Right renal cortex interstitium (tissue), 3 donors: ENCODE measurements around the gene SAMD9L. TPM values are rescaled to one million over a fixed set of nuclear protein-coding genes. Genes with fewer than 3 reads are reported as not detected.
"Not testable (repeated sequence)": the region's sequence is repeated elsewhere in the genome, so short reads cannot be mapped to it uniquely, and the experiment has no call there.

Experiments used
- DNase-seq, 3 donors: peaks; one replicate each; pipeline ENCODE4 v3.0.0-alpha.2; 2013; ENCODE audit warnings: low read depth in 3 of 3, low spot score in 2 of 3
- polyA plus RNA-seq, 3 donors: library from polyadenylated mRNA; unstranded; fragments of 120-200 nt; gene quantifications; one replicate each; pipeline ENCODE4 v1.2.1, GENCODE V29; 2013; ENCODE audit not compliant: insufficient read length in 3 of 3

SAMD9L gene
- polyA plus RNA-seq, 3 donors: 2.5 to 4.5 (median 3.2) TPM

DNA sequence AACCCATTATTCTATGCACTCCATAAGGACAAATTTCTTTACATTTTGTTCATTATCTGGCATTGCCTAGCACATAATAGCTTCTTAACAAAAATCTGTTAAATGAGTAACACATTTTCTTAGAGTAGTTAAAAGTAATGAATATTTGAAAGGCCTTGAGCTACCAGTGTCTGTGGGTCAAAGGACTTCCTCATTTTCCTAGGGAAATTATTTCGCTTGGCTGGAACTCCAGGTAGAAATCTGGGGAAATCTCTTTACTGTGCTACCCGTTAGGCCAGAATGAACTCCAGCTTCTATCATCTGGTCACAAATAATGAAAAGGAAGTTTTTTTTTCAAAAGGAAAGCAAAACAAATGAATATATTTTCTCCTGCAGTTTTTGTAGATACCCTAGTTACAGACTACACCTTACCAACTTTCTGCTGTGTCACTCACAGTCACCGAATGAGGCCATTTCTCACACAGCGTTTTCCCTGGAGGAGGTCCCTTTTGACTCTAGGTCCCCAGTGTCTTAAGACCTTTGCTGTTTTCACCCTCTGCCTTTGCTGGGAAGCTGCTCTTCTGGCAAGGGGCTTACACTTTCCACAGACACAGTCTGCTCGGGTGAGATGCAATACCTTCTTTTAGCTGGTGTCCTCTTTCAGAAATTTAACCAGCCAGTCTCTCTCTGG, 1.6 kb downstream of the SAMD9L start:
- DNase-seq: no peak

DNA sequence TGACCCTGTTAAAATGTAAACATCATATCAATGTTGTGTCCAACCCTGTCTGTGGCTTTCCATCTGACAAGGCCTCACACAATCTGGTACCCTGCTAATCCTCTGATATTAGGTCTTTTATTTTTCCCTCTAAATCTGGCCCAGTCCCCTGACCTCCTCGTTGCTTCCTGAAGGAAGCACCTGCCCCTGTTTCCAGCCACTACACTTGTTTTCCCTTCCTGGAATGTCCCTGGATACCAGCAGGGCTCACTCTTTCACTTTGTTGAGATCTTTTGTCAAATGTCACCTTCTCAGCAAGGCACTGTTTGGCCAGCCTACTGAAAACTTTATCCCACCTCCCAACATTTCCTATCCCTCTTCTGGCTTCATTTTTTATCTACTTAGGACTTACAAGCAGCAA, 2.1 kb downstream of the SAMD9L start:
- no peak for DNase-seq

DNA sequence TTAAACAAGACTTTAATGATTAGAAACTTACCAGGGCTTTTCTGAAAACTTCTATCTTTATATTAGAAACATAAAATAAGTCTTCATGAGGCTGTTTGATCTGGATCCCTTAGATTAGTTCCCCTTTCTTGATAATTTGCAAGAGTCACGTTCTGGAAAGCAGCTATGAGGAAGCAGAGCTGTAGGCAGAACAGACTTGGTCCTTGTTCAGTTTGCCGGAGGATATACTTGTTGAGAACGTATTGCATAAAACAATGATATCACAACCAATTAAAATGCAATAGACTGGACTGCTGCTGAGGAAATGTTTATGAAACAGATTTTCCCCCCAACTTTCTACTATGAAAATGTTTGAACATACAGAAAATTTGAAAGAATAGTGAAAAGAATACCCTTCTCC, 2.8 kb downstream of the SAMD9L start:
- no peak for DNase-seq

DNA sequence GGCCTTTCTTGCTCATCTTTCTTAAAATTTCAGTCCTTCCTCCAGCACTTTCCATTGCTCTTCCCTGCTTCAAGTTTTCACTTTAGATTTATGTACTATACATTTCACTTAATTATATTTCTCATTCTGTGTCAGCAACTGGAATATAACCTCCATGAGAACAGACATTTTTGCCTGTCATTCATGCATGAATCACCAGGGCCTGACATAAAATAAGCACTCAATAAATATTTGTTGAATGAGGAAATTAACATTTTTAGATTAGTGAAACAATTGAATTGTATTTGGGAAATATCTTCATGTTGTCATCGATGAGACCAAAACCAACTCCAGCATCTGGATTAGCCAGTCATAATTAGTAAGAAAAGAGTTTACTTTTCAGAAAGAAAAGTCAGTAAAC, 6.1 kb downstream of the SAMD9L start:
- no peak for DNase-seq

DNA sequence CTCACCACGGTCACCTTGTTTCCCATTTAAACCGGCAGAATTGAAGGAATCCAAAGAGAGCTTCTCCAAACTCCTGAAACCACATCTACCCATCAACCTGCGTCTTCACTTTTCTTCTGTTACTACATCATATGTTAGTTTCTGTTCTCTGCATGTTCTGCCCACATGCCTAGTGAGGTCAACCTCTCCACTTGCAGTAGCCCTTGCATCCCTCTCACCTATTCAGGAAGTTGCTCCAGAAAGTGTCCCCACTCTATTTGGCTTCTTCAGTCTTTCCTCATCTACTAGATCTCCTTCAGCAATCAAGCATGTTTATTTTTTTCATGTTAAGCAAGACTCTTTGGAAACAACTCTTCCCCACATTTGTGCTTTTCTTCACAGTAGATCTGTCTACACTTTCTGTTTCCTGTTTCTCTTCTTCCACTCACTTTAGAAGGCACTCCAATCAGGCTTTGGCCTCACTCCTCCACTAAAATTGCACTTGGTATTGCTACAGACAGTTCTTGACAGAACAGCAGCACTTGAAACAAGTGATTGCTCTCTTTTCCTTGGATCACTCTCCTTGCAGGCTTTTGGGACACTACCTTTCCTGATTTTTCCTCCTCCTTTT, 7.5 kb downstream of the SAMD9L start:
- no peak for DNase-seq

DNA sequence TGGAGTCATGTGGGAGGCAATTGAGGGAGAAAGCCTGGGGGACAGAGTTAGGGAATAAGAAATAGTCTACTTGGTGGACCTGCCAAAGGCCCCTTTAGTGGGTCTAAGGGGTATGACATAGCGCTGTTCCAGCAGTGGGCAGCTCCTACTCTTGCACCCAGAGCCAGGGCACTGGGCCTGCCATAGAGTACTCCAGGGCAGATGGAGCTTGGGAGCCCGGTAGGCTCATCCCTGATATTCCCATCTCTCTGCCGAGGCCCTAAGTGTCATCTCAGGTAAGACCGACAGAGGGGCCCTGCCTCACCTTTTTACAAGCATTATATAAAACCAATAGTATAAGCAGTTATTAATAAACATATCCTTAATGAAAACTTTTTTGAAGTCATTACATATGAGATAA, 9.6 kb downstream of the SAMD9L start:
- DNase-seq: no peak

DNA sequence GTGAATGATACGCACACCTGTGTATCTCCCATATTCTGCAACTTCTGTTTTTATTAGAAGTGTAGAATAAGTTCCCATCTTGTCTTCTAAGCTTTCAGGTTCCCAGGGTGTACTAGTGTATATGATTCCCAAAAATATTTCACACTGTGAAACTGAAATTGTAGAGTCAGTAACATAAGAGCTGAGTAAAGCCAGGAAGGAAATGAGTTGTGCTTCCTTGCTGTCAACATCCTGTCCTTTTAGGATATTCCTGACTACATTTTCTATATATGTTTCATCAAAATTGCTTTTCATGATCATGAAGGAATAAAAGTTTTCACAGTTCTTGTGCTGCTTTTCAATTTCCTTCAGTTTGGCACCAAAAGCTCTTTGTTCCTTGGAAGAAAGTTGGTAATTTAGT, 15.2 kb downstream of the SAMD9L start:
- no peak for DNase-seq

DNA sequence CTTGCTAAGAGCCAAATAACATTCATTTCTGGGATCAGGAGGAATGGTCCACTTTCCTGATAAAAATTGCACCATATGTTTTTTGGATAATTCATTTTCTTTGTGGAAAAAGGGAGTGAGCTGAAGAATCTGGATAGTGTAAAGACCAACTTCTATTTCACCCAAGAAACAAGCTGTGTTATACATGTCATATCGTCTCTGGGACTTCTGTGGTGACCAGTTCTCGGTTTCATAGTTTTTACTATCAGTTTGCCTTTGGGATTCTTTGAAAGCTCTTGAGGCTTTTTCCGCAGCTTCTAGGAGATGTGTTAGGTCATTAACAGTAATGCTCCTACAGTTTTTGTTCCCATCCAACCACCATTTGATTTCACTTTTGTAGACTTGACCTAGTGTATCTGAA, 16.0 kb downstream of the SAMD9L start:
- DNase-seq: no peak

DNA sequence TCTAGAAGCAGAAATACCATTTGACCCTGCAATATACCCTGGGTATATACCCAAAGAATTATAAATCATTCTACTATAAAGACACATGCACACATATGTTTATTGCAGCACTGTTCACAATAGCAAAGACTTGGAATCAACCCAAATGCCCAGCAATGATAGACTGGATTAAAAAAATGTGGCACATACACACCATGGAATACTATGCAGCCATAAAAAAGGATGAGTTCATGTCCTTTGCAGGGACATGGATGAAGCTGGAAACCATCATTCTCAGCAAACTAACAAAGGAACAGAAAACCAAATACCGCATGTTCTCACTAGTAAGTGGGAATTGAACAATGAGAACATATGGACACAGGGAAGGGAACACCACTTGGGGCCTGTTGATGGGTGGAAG, 21.2 kb downstream of the SAMD9L start:
- not testable (repeated sequence) for DNase-seq

DNA sequence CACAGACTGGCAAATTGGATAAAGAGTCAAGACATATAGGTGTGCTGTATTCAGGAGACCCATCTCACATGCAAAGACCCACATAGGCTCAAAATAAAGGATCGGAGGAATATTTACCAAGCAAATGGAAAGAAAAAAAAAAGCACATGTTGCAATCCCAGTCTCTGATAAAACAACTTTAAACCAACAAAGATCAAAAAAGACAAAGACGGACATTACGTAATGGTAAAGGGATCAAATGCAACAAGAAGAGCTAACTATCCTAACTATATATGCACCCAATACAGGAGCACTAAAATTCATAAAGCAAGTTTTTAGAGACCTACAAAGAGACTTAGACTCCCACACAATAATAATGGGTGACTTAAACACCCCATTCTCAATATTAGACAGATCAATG, 24.7 kb downstream of the SAMD9L start:
- DNase-seq: not testable (repeated sequence)

DNA sequence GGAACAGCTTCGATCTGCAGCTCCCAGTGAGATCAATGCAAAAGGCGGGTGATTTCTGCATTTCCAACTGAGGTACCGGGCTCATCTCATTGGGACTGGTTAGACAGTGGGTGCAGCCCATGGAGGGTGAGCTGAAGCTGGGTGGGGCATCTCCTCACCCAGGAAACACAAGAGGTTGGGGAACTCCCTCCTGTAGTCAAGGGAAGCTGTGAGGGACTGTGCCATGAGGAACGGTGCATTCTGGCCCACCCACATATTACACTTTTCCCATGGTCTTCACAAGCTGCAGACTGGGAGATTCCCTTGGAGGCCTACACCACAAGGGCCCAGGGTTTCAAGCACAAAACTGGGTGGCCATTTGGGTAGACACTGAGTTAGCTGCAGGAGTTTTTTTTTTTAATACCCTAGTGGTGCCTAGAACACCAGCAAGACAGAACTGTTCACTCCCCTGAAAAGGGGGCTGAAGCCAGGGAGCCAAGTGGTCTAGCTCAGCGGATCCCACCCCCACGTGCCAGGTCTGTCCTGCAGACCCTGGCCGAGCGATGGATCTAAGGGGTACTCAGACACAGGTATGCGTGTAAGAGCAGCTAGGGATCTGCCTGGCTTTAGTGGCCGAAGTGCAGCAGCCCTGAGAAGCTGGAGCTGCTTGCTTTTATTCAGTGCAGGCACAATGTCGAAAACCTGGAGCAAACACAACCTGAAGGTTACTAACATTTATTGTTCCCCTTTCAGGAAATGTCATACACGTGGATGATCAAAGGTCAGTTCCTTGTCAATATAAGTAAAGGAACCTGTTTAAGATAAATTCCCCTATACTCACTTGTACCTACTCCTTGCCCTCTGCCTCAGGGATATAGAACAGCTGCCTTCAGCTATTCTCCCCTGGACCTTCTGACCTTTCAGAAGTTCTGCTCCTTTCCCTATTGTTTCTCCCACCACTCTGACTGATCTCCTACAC, 27.3 kb downstream of the SAMD9L start:
- DNase-seq: no peak

DNA sequence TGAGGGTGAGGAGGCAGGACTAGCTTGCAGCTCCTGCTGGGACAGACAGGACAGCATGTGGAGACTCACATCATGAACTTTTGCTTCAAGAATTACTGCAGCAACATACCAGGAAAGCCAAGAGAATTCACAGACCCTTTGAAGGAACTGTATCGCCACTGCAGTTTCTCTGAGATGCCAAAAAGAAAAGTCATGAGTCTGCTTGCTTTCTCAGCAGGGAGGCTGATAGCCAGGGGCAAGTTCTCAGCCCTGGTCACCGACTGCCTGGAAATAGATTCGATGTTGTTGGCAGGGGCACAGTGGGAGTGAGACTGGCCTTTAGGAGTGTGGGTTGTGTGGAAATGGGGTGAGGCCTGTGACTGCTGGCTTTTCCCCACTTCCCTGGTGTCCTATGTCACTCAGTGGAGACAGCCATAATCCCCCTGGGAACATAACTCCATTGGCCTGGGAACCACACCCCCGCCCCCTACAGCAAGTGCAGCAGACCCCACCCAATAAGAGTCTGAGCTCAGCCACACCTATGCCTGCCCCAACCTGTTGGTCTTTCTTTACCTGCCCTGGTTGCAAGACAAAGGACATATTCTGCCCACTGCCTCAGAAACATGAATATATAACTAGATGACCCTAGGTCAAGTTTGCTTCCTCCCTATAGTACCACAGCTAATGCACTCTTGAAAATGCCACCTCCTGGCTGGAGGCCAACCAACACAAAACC, 28.8 kb downstream of the SAMD9L start:
- no peak for DNase-seq

DNA sequence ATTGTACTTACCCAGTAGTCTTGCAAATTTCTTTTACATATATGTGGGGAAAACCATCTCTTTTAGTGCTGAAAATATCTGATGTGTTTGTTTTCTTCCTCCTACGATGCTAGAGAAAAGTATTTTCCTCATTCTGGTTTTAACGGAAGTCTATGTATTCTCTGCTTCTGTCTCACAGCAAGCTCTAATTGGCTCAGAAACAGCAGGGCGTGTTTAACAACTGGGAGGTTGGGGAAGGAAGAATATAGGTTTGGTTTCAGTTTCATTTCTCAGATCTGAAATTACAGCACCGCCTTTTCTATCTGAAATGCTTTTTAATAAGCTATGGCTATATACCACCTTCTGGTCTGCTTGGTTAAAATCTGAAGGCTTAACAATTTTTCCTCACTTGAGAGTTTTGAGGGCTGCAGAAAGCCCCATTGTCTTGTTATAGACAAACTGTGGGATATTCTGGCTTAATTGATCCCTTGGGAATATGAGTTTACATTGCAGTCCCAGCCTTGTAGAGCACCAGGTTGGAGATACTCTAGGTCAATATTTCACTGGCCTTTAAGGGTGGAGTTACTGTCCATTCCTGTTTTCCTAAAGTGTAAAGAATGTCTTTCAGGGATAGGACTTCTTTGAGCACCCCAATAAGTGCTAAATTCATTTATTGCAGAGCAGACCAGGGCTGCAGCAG, 30.2 kb downstream of the SAMD9L start, which contains the start of gene SAMD9:
SAMD9 (minus strand) TSS at position 128 of the 679 bp plus-strand sequence. CDS start 11,882 bp downstream, outside the sequence.
- peak; percentile 20 to 59 (median 47) for DNase-seq

DNA sequence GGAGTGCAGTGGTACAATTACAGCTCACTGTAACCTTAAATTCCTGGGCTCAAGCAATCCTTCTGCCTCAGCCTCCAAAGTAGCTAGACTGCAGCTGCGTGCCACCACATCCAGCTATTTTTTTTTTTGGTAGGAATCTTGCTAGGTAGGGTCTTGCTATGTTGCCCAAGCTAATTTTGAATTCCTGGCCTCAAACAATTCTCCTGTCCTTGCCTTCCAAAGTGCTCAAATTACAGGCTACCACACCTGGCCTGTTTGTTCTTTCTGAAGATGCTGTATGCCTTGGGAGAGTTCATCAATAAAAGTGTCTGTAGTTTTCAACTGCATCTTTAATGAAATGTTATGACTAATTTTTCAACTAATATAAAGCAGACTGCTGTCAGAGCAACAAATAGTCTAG, 30.9 kb downstream of the SAMD9L start:
- DNase-seq: no peak

DNA sequence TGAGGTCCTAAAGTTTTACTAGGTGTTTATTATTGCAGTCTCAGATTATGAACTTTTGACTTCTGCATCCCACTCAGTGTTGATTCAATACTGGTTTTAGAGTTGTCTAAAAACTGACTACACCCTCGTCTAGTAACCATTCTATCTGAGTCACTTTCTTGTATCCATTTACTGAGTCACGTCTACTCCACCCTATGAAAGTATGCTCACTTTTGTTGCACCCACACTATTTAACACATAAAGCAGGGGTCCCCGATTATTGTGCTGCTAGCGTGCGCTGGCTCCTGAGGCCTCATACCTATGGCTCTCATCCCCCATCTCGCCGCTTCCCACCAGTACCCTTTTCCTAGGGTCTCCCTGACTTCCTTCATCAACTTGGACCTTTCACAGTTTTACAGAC, 32.4 kb downstream of the SAMD9L start:
- DNase-seq: no peak

DNA sequence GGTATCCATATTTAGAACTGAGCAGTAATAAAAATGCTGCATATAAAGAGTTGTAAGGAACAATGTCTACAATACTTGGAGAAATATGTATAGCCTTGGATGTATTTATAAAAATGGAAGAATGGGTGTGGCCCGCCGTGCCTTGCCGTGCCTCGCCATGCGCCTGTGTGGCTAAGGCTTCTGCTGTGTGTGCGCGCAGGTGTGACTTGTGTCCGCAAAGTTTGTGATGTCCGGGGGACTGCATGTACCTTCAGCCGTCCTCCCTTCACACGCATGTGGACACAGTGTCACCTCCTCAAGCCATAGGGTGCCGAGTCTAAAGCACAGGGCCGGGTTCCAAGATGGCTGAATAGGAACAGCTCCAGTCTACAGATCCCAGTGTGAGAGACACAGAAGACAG, 40.2 kb downstream of the SAMD9L start:
- DNase-seq: no peak

DNA sequence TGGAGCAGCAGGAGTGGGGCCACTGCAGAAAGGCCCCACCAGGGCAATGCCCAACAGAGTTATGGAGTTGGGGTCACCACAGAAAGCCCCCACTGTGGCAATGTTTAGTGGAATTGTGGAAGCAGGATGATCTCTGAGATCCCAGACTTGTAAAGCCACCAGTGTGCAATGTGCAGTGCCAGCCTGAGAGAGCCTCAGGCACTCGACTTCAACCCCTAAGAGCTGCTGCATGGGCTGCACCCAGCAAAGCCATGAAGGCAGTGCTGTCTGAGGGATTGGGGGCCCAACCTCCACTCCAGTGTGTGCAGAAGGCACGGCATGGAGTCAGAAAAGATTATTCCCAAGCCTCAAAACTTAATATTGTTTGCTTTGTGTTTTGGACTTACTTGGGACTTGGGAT, 50.8 kb downstream of the SAMD9L start:
- no peak for DNase-seq

DNA sequence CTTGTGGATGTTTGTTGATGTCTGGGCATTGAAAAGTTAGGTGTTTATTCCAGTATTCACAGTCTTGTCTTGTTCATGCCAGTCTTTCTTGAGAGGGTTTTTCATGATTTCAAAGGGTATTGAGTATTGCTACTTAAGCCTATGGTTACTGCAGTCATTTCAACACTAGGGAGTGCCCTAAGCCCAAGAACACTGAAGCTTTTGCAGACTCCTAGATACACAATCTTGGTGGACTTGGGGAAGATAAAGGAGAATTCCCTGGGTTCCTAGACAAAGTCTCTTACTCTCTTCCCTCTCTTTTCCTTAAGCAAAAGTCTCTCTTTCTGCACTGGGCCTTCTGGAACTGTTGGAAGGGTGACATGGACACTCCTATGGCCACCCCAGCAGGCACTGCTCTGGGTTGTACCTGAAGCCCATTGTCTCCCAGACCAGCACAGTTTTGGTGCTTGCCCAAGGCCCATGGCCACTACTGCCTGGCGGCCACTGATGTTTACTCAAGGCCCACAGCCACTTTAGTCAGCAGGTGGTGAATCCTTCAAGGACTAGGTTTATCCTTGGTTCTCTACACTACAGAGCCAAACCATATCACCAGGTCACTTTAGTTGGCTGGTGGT, 55.3 kb downstream of the SAMD9L start:
- DNase-seq: no peak
